Measurements from ENCODE around the gene NANOS2.

Gene NANOS2

GRCh38 chr19:45939792-45940514 is 25.4 kb upstream of the NANOS2 start:
- no peak for TF ChIP-seq CTCF (IDR thresholded peaks at IDR 0.05; ENCODE audit: low read length, missing control alignments)
- no peak overlapping the region for H3K4me3 ChIP-seq (replicated peaks; ENCODE audit: low read depth, low read length)

GRCh38 chr19:45938733-45939319 is 24.2 kb upstream of the NANOS2 start:
- no peak for TF ChIP-seq CTCF (IDR thresholded peaks at IDR 0.05; ENCODE audit: low read length, missing control alignments)
- no peak overlapping the region for H3K4me3 ChIP-seq (replicated peaks; ENCODE audit: low read depth, low read length)
- no peak for DNase-seq (ENCODE audit: low read depth)

More at GRCh38 chr19:45939792-45940514, 25.4 kb upstream of the NANOS2 start:
- DNase-seq (ENCODE audit: low read depth), result no peak

DNA sequence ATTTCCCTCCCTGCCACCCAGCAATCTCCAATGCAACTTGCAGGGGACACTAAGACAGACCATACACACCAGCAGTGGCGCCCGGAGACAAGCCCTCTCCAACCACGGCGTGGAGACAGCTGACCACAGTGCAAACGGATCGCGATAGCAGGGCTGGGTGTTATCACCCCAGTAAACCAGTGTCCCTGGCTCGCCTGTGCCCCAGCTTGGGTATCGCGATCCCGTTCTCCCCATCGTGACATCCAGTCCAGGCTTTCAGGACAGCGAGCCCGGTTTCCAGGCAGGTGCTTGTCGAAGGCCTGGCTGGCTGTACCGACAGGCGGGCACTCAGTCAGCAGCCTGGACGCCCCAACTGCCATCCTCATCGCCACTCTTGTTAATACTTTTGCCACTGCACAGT is 20.7 kb upstream of the NANOS2 start:
- H3K4me3 ChIP-seq (replicated peaks; ENCODE audit: low read depth, low read length), result no peak overlapping the region
- DNase-seq (ENCODE audit: low read depth), result no peak
- TF ChIP-seq CTCF (IDR thresholded peaks at IDR 0.05; ENCODE audit: low read length, missing control alignments), result no peak

- TF ChIP-seq CTCF (IDR thresholded peaks at IDR 0.05; ENCODE audit: low read length, missing control alignments), result no peak
- no peak overlapping the region for H3K4me3 ChIP-seq (replicated peaks; ENCODE audit: low read depth, low read length)
- no peak for DNase-seq (ENCODE audit: low read depth)
Measured at GRCh38 chr19:45934551-45935230, 20.1 kb upstream of the NANOS2 start.

- no peak for TF ChIP-seq CTCF (IDR thresholded peaks at IDR 0.05; ENCODE audit: low read length, missing control alignments)
- DNase-seq (ENCODE audit: low read depth), result no peak
- H3K4me3 ChIP-seq (replicated peaks; ENCODE audit: low read depth, low read length), result no peak overlapping the region
Measured at GRCh38 chr19:45933759-45934158, 19.2 kb upstream of the NANOS2 start.

- peak; percentile 10 for TF ChIP-seq CTCF (IDR thresholded peaks at IDR 0.05; ENCODE audit: low read length, missing control alignments)
- DNase-seq (ENCODE audit: low read depth), result no peak
- no peak overlapping the region for H3K4me3 ChIP-seq (replicated peaks; ENCODE audit: low read depth, low read length)
Measured at GRCh38 chr19:45931055-45931454, 16.5 kb upstream of the NANOS2 start.
